ENCODE data around the gene DNAH2. TPM values are rescaled to one million over a fixed set of nuclear protein-coding genes. Genes with fewer than 3 reads are reported as not detected.

DNAH2 gene
- total and polyA plus RNA-seq, 9 of the 15 experiments (the other 6 are each of a cell fraction or from before 2014, with no cell fraction given), result 0.03 TPM; not detected in 8

DNA sequence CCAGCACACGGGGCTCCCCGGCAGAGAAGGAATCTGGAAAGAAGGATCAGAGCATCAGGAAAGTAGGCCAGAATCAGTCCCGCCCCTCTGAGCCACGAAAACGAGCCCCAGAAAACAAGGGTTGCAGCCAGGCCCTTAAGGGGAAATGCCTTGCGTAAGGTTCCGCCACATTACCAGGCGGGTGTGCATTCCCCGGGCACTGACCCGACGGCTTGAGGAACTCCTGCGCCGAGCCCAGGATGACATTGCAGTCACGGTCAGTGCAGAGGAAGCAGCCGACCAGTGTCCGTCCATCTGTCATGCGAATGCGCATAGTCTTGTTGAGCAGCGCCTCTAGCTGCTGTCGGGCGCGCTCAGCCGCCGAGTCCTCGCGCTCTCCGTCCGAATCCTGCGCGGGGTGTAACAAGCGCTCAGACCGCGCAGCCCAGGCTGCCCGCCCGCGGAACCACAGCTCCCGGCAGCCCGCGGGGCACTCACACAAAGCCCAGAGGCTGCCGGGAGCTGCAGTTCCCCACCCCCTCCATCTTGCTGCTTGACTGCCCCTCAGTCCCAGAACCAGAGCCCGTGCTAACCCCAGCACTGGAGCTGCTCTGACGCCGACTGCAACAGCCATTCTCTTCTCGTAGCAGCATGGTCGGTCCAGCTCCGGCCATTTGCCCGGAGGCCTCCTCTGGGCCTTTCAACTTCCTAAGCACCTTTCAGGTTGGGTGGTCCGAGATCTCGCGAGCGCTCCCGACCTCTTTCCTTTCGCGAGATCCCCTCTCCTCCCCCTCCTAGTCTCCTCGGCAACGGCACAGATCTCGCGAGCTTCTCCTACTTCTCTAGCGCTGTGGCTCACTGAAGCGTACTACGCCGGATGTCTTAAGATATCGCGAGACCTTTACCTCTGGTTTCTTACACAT lies 139.5 kb downstream of the DNAH2 start, which contains the start of gene NAA38 (continued):
- TF ChIP-seq BCL6 (CRISPR knock-in tag; IDR thresholded peaks at IDR 0.05) (no peak), TAF9B (IDR thresholded peaks at IDR 0.05; ENCODE audit: partially characterized antibody) (no peak), ZNF75A (CRISPR knock-in tag; IDR thresholded peaks at IDR 0.05) (no peak), CEBPG (CRISPR knock-in tag; IDR thresholded peaks at IDR 0.05) (no peak), CEBPG (tag; conservative IDR thresholded peaks at IDR 0.05 in 1 of 2, IDR thresholded peaks at IDR 0.05 in 1 of 2) (no peak), SNIP1 (IDR thresholded peaks at IDR 0.05; ENCODE audit: low read depth) (no peak), CBX3 (IDR thresholded peaks at IDR 0.05; ENCODE audit: borderline replicate concordance in 1 of 2, low read length in 2 of 2) (no peak; a peak in 1 of 3 replicates), NONO (IDR thresholded peaks at IDR 0.05; ENCODE audit: low read depth in 2 of 2, low read length in 1 of 2) (no peak), ZBTB8A (IDR thresholded peaks at IDR 0.05; ENCODE audit: partially characterized antibody) (no peak), KLF6 (CRISPR knock-in tag; IDR thresholded peaks at IDR 0.05; ENCODE audit: borderline replicate concordance) (no peak), FOSL1 (tag; conservative IDR thresholded peaks at IDR 0.05) (peak; percentile 39; the same call in 1 of the 2 replicates), PHB2 (IDR thresholded peaks at IDR 0.05; ENCODE audit: low read depth) (no peak), ERF (CRISPR knock-in tag; IDR thresholded peaks at IDR 0.05) (no peak), CBX8 (IDR thresholded peaks at IDR 0.05; ENCODE audit: borderline replicate concordance, extremely low read depth, low read depth, low read length, poor library complexity, severe bottlenecking) (no peak)
- TF ChIP-seq, protein P1, sequence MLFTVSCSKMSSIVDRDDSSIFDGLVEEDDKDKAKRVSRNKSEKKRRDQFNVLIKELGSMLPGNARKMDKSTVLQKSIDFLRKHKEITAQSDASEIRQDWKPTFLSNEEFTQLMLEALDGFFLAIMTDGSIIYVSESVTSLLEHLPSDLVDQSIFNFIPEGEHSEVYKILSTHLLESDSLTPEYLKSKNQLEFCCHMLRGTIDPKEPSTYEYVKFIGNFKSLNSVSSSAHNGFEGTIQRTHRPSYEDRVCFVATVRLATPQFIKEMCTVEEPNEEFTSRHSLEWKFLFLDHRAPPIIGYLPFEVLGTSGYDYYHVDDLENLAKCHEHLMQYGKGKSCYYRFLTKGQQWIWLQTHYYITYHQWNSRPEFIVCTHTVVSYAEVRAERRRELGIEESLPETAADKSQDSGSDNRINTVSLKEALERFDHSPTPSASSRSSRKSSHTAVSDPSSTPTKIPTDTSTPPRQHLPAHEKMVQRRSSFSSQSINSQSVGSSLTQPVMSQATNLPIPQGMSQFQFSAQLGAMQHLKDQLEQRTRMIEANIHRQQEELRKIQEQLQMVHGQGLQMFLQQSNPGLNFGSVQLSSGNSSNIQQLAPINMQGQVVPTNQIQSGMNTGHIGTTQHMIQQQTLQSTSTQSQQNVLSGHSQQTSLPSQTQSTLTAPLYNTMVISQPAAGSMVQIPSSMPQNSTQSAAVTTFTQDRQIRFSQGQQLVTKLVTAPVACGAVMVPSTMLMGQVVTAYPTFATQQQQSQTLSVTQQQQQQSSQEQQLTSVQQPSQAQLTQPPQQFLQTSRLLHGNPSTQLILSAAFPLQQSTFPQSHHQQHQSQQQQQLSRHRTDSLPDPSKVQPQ (CRISPR knock-in tag; IDR thresholded peaks at IDR 0.05; ENCODE audit: borderline replicate concordance), result no peak
- TF ChIP-seq, protein P2, sequence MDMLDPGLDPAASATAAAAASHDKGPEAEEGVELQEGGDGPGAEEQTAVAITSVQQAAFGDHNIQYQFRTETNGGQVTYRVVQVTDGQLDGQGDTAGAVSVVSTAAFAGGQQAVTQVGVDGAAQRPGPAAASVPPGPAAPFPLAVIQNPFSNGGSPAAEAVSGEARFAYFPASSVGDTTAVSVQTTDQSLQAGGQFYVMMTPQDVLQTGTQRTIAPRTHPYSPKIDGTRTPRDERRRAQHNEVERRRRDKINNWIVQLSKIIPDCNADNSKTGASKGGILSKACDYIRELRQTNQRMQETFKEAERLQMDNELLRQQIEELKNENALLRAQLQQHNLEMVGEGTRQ (CRISPR knock-in tag; IDR thresholded peaks at IDR 0.05), result no peak

Measured in K562 (cell line).